Measurements from ENCODE around the gene U2SURP. TPM values are rescaled to one million over a fixed set of nuclear protein-coding genes. Genes with fewer than 3 reads are reported as not detected.
"Not testable (repeated sequence)": the region's sequence is repeated elsewhere in the genome, so short reads cannot be mapped to it uniquely, and the experiment has no call there.

U2SURP gene
- total RNA-seq, 2 donors from 2014 or later = 157 to 179 TPM

DNA sequence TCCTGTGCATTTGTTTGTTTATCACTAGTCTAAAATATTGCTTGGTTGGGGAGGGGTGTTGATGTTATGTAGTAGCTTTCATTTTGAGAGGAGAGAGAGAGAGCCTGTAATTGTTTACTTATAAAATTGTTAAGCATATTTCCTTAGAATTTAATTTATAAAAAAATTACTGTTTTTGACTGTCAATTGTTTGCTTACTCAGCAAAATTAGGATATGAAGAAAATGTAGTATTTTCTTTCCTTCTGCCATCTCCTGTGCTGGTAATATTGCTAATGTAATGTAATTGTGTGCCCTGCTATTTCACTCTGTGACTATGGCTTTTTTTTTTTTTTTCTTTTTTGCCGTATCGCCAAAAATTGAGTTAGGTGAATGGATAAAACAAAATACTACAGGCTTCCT is 3.5 kb downstream of the U2SURP start:
- ATAC-seq (replicated peaks in 1 of 2) (no peak), DNase-seq (no peak)
- H3K4me1 Mint-ChIP-seq (ENCODE audit: low read depth) = peaks cover 80% of the 10 kb centered on the region
- no peaks in the 10 kb centered on the region for H3K27me3 Mint-ChIP-seq (ENCODE audit: low read depth)
- H3K9me3 Mint-ChIP-seq = no peaks in the 10 kb centered on the region
- H3K4me3 Mint-ChIP-seq = peak overlapping the region; percentile 53 to 90
- H3K36me3 Mint-ChIP-seq (ENCODE audit: insufficient read depth in 2 of 2) = peaks cover 9 to 13% of the 10 kb centered on the region in 2 donors
- H3K27ac Mint-ChIP-seq = peak overlapping the region; percentile 92

DNA sequence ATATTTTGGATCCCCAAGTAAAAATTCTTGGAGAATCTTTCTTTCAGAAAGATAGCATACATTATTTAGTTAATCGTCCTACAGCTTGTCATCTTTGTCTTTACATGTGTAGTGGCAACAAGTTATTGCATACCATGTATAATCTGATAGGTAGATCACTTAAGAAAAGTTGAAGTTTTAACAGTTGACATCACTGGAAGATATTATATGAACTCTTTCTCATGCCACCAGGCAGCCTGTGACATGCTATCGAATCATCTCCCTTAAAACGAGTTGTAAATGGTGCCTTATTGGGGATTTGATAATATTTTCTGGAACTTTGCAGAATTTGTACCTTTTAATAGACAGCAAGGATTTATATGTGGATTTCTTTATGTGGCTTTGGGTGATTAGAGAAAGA is 8.7 kb downstream of the U2SURP start:
- Mint-ChIP-seq H3K4me3 (peak overlapping the region in 1 of 2 donors; percentile 57), H3K9me3 (no peaks in the 10 kb centered on the region), H3K27me3 (ENCODE audit: low read depth) (no peaks in the 10 kb centered on the region)

DNA sequence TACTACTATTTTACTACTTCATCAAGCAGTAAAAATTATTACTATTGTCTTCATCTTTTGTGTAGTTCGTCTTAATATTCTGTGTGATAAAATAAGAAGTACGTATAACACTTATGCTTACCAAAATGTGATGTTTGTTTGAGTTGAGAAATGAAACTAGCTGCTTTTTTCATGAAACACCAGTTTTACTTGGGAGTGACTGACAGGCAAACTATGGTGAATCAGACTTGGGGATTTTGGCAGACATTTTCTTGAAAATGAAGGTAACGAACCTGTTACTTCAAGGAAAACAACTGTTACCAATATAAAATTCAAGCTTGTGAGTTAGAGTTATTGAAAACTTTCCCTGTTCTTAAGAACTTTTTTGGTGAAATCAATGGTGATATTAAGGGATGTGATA is 10.3 kb downstream of the U2SURP start:
- Mint-ChIP-seq H3K27me3 (ENCODE audit: low read depth) (no peaks in the 10 kb centered on the region), H3K4me3 (peak overlapping the region; percentile 61 to 72), H3K9me3 (no peaks in the 10 kb centered on the region), H3K27ac (peak overlapping the region; percentile 99), H3K4me1 (ENCODE audit: low read depth) (peaks cover 72% of the 10 kb centered on the region), H3K36me3 (ENCODE audit: insufficient read depth in 2 of 2) (peaks cover 0 to 17% of the 10 kb centered on the region in 2 donors)
- peak; percentile 37 to 68 for ATAC-seq (replicated peaks in 1 of 2)
- DNase-seq = peak in 1 of 2 donors; percentile 10

More for the DNA sequence above, 8.7 kb downstream of the U2SURP start:
- Mint-ChIP-seq H3K4me1 (ENCODE audit: low read depth) (peaks cover 86% of the 10 kb centered on the region), H3K36me3 (ENCODE audit: insufficient read depth in 2 of 2) (peaks cover 0 to 8% of the 10 kb centered on the region in 2 donors), H3K27ac (peak overlapping the region; percentile 52)
- ATAC-seq (replicated peaks in 1 of 2) (no peak), DNase-seq (no peak)

- Mint-ChIP-seq H3K36me3 (ENCODE audit: insufficient read depth in 2 of 2) (peaks cover 2 to 35% of the 10 kb centered on the region in 2 donors), H3K27ac (peak overlapping the region; percentile 64), H3K9me3 (no peaks in the 10 kb centered on the region), H3K4me1 (ENCODE audit: low read depth) (peaks cover 42% of the 10 kb centered on the region), H3K27me3 (ENCODE audit: low read depth) (no peaks in the 10 kb centered on the region), H3K4me3 (peak overlapping the region in 1 of 2 donors; percentile 31)
- DNase-seq = no peak
- no peak for ATAC-seq (replicated peaks in 1 of 2)
These were observed 13.6 kb downstream of the U2SURP start for GRCh38 chr3:143014921-143015320.

- Mint-ChIP-seq H3K4me1 (ENCODE audit: low read depth) (peaks cover 29% of the 10 kb centered on the region), H3K27me3 (ENCODE audit: low read depth) (no peaks in the 10 kb centered on the region), H3K9me3 (no peaks in the 10 kb centered on the region), H3K27ac (no peak overlapping the region), H3K4me3 (no peak overlapping the region), H3K36me3 (ENCODE audit: insufficient read depth in 2 of 2) (peaks cover 4 to 47% of the 10 kb centered on the region in 2 donors)
- no peak for ATAC-seq (replicated peaks in 1 of 2)
- DNase-seq = no peak
These were observed 15.1 kb downstream of the U2SURP start for GRCh38 chr3:143016321-143016972.

GRCh38 chr3:143024351-143024960 is 23.1 kb downstream of the U2SURP start:
- Mint-ChIP-seq H3K27ac (no peak overlapping the region), H3K4me1 (ENCODE audit: low read depth) (no peaks in the 10 kb centered on the region), H3K9me3 (no peaks in the 10 kb centered on the region), H3K4me3 (no peak overlapping the region), H3K36me3 (ENCODE audit: insufficient read depth in 2 of 2) (peaks cover 15 to 50% of the 10 kb centered on the region in 2 donors), H3K27me3 (ENCODE audit: low read depth) (no peaks in the 10 kb centered on the region)
- no peak for ATAC-seq (replicated peaks in 1 of 2)
- DNase-seq = no peak

DNA sequence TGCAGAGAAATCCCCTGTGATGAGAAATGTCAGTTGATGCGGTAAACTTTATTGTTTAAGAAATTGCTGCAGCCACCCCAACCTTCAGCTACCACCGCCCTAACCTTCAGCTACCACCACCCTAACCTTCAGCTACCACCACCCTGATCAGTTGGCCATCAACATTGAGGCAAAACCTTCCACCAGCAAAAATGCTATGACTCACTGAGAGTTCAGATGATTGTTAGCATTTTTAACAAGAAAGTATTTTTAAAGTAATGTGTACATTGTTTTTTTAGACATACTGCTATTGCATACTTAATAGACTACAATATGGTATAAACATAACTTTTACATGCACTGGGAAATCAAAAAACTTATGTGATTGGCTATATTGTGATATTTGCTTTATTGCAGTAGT is 30.0 kb downstream of the U2SURP start:
- no peak for ATAC-seq (replicated peaks in 1 of 2)
- Mint-ChIP-seq H3K4me1 (ENCODE audit: low read depth) (no peaks in the 10 kb centered on the region), H3K36me3 (ENCODE audit: insufficient read depth in 2 of 2) (peaks cover 15 to 41% of the 10 kb centered on the region in 2 donors), H3K27ac (no peak overlapping the region), H3K9me3 (no peaks in the 10 kb centered on the region), H3K27me3 (ENCODE audit: low read depth) (no peaks in the 10 kb centered on the region), H3K4me3 (no peak overlapping the region)
- no peak for DNase-seq

- H3K27ac Mint-ChIP-seq; ATAC-seq (replicated peaks in 1 of 2); DNase-seq; H3K4me1 Mint-ChIP-seq (ENCODE audit: low read depth); H3K27me3 Mint-ChIP-seq (ENCODE audit: low read depth); H3K9me3 Mint-ChIP-seq; H3K4me3 Mint-ChIP-seq: not testable (repeated sequence)
- peaks cover 18 to 43% of the 10 kb centered on the region in 2 donors for H3K36me3 Mint-ChIP-seq (ENCODE audit: insufficient read depth in 2 of 2)
These were observed 30.5 kb downstream of the U2SURP start for GRCh38 chr3:143031796-143032387.

- no peaks in the 10 kb centered on the region for H3K27me3 Mint-ChIP-seq (ENCODE audit: low read depth)
- no peak overlapping the region for H3K4me3 Mint-ChIP-seq
- H3K36me3 Mint-ChIP-seq (ENCODE audit: insufficient read depth in 2 of 2) = peaks cover 11 to 30% of the 10 kb centered on the region in 2 donors
- H3K4me1 Mint-ChIP-seq (ENCODE audit: low read depth) = no peaks in the 10 kb centered on the region
- H3K27ac Mint-ChIP-seq = peak overlapping the region; percentile 77
- no peaks in the 10 kb centered on the region for H3K9me3 Mint-ChIP-seq
- DNase-seq (no peak), ATAC-seq (replicated peaks in 1 of 2) (no peak)
These were observed 34.3 kb downstream of the U2SURP start for GRCh38 chr3:143035466-143036211.

DNA sequence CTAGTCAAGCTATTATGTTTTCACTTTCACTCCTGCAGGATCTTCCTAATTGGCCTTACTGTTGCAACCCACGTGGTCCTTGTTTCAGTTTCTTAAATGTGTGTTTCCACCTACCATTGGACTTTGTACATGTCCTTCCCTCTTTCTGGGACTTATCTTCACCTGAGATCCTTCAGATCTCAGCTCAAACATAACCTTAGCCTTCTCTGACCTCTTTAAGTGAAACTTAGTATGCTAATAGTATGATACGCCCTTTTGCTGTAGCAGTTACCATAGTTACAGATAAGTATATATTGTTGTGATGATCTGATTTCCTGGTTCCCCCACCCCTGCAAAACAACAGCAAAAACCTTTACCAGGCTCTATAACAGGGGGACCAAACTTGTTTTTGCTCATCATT is 35.2 kb downstream of the U2SURP start:
- Mint-ChIP-seq H3K9me3 (no peaks in the 10 kb centered on the region), H3K4me1 (ENCODE audit: low read depth) (no peaks in the 10 kb centered on the region), H3K36me3 (ENCODE audit: insufficient read depth in 2 of 2) (peaks cover 9 to 24% of the 10 kb centered on the region in 2 donors), H3K4me3 (no peak overlapping the region), H3K27me3 (ENCODE audit: low read depth) (no peaks in the 10 kb centered on the region), H3K27ac (no peak overlapping the region)
- ATAC-seq (replicated peaks in 1 of 2) (peak in 1 of 2 donors; percentile 21), DNase-seq (no peak)

GRCh38 chr3:143037867-143038266 is 36.5 kb downstream of the U2SURP start:
- no peak for DNase-seq
- no peak for ATAC-seq (replicated peaks in 1 of 2)
- Mint-ChIP-seq H3K9me3 (no peaks in the 10 kb centered on the region), H3K4me1 (ENCODE audit: low read depth) (no peaks in the 10 kb centered on the region), H3K27ac (no peak overlapping the region), H3K27me3 (ENCODE audit: low read depth) (no peaks in the 10 kb centered on the region), H3K36me3 (ENCODE audit: insufficient read depth in 2 of 2) (peaks cover 5 to 25% of the 10 kb centered on the region in 2 donors), H3K4me3 (no peak overlapping the region)

- no peaks in the 10 kb centered on the region for H3K27me3 Mint-ChIP-seq (ENCODE audit: low read depth)
- DNase-seq (no peak), ATAC-seq (replicated peaks in 1 of 2) (no peak)
- H3K4me1 Mint-ChIP-seq (ENCODE audit: low read depth) = no peaks in the 10 kb centered on the region
- H3K36me3 Mint-ChIP-seq (ENCODE audit: insufficient read depth in 2 of 2) = peaks cover 10 to 28% of the 10 kb centered on the region in 2 donors
- no peaks in the 10 kb centered on the region for H3K9me3 Mint-ChIP-seq
- H3K27ac Mint-ChIP-seq = no peak overlapping the region
- no peak overlapping the region for H3K4me3 Mint-ChIP-seq
These were observed 39.0 kb downstream of the U2SURP start for GRCh38 chr3:143040261-143040879.
